SK-N-MC (cell line): ENCODE data around the gene MED27.
"Not testable (repeated sequence)": the region's sequence is repeated elsewhere in the genome, so short reads cannot be mapped to it uniquely, and the experiment has no call there.

Source experiments
- DNase-seq: peaks from one replicate; pipeline ENCODE4 v3.0.0-alpha.2; 2011; ENCODE audit warnings: low read depth, low spot score
- H3K27ac ChIP-seq: fragments of 200-600 bp; sonication (generic); 2 replicates; pipeline ENCODE4 v1.5.1; 2016; ENCODE audit warnings: mixed run types
- H3K36me3 ChIP-seq: fragments of 200-600 bp; sonication (generic); 2 replicates; pipeline ENCODE4 v1.6.1; 2017; ENCODE audit warnings: antibody characterized with exemption, low read length, mixed read lengths; ENCODE audit not compliant: insufficient read depth
- H3K4me3 ChIP-seq: fragments of 200-600 bp; sonication (generic); 2 replicates; pipeline ENCODE4 v1.5.1; 2016
- H3K9ac ChIP-seq: fragments of 200-600 bp; sonication (generic); 2 replicates; pipeline ENCODE4 v1.8.0; 2017; ENCODE audit warnings: mixed run types, mixed read lengths; ENCODE audit not compliant: insufficient read length
- H3K9me3 ChIP-seq: fragments of 200-600 bp; sonication (generic); 2 replicates; pipeline ENCODE4 v1.6.1; 2017; ENCODE audit warnings: low read depth, mild to moderate bottlenecking, antibody characterized with exemption, low read length, moderate library complexity, mixed read lengths
- EZH2 ChIP-seq: fragments of 200-600 bp; sonication (generic); IDR thresholded peaks from one replicate; pipeline ENCODE4 v1.6.1; 2017; ENCODE audit warnings: antibody characterized with exemption
- FOXP2 ChIP-seq: optimal IDR thresholded peaks from 2 replicates; pipeline ENCODE3; 2011; ENCODE audit warnings: mild to moderate bottlenecking, moderate library complexity; ENCODE audit not compliant: insufficient read depth; ENCODE audit errors: extremely low read length, control extremely low read depth
- POLR2AphosphoS5 ChIP-seq: IDR thresholded peaks from 2 replicates; pipeline ENCODE4 v1.6.1; 2012; ENCODE audit warnings: mild to moderate bottlenecking, low read depth, low read length, borderline replicate concordance

Gene MED27

GRCh38 chr9:132066511-132066910, 13.2 kb downstream of the MED27 start:
- no peak for DNase-seq
- H3K27ac ChIP-seq = no peak overlapping the region
- no peaks in the 10 kb centered on the region; the same call in 1 of the 2 replicates for H3K36me3 ChIP-seq
- H3K9ac ChIP-seq = no peak overlapping the region
- no peak overlapping the region for H3K4me3 ChIP-seq
- TF ChIP-seq FOXP2 = no peak
- TF ChIP-seq POLR2AphosphoS5 = no peak
- TF ChIP-seq EZH2 = no peak
- no peaks in the 10 kb centered on the region for H3K9me3 ChIP-seq

DNA sequence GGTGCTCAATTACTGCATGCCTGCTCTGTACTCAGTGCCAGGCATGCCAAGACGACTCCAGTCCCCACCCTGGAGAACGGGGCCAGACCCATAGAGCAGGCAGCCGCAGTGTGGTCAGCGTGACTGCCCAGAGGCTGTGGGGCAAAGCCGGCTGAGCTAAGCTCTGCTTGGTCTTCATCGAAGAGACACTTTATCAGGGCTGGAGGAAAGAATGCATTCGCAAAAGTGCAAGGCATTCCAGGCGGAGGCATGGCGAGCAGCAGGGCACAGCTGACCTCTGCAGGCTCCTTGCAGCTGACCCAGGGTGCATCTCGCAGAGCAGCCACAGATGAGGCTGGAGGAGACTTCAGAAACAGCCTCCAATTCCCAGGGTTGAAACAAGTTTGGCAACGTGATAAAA, 13.6 kb downstream of the MED27 start:
- H3K9ac ChIP-seq = no peak overlapping the region
- DNase-seq = no peak
- no peaks in the 10 kb centered on the region for H3K36me3 ChIP-seq
- H3K9me3 ChIP-seq = no peaks in the 10 kb centered on the region
- no peak overlapping the region for H3K4me3 ChIP-seq
- H3K27ac ChIP-seq = no peak overlapping the region
- no peak for TF ChIP-seq EZH2
- no peak for TF ChIP-seq POLR2AphosphoS5
- TF ChIP-seq FOXP2 = no peak

DNA sequence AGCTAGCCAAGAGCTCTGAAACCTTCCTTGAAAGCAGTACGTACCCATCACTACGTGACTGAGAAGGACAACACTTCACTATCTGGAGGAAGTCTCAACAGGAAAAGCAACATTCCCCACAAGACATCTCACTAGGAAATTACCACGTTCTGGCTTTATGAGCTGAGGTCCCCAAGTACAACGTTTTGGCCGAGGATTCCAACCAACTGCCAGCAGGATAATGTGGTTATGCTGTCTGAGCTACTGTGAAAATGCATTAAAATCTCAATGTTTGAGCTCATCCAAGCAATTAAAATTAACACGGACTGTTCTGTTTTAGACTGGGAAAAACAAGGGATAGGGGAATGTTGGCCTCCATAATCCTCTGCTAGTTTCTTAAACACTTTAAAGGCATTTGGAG, 16.4 kb downstream of the MED27 start:
- H3K36me3 ChIP-seq = peaks cover 3% of the 10 kb centered on the region; the same call in 1 of the 2 replicates
- H3K9me3 ChIP-seq = no peaks in the 10 kb centered on the region
- H3K4me3 ChIP-seq = no peak overlapping the region
- DNase-seq = no peak
- no peak overlapping the region for H3K27ac ChIP-seq
- no peak for TF ChIP-seq POLR2AphosphoS5
- no peak for TF ChIP-seq FOXP2
- TF ChIP-seq EZH2 = no peak
- H3K9ac ChIP-seq = no peak overlapping the region

DNA sequence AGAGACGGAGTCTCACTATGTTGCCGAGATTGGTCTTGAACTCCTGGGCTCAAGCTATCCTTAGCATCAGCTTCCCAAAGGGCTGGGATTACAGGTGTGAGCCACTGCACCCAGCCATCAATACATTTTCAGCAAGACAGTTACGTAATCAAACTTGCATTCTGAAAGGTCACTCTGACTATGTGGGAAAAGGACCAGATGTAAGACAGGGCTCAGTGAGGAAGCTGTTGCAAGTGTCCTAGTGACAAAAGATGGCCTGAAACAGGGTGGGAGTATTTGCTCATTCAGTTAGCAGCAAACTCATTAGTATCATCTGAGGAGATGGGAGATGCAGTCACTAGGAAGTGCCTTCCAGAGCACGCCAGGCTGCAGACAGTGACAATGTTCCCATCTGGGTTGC, 16.9 kb downstream of the MED27 start:
- DNase-seq = no peak
- Histone ChIP-seq H3K4me3 (no peak overlapping the region), H3K36me3 (peaks cover 3% of the 10 kb centered on the region; the same call in 1 of the 2 replicates), H3K9me3 (no peaks in the 10 kb centered on the region), H3K9ac (no peak overlapping the region), H3K27ac (no peak overlapping the region)
- no peak for TF ChIP-seq EZH2
- no peak for TF ChIP-seq FOXP2
- TF ChIP-seq POLR2AphosphoS5 = no peak

- Histone ChIP-seq H3K9ac (no peak overlapping the region), H3K9me3 (no peaks in the 10 kb centered on the region), H3K36me3 (peaks cover 3% of the 10 kb centered on the region; the same call in 1 of the 2 replicates), H3K27ac (no peak overlapping the region), H3K4me3 (no peak overlapping the region)
- DNase-seq = no peak
- TF ChIP-seq POLR2AphosphoS5 = no peak
- TF ChIP-seq EZH2 = no peak
These were observed 18.1 kb downstream of the MED27 start for GRCh38 chr9:132061526-132061925.

GRCh38 chr9:132059361-132059760, 20.3 kb downstream of the MED27 start:
- no peak for DNase-seq
- H3K9me3 ChIP-seq = no peaks in the 10 kb centered on the region
- peaks cover 3% of the 10 kb centered on the region; the same call in 1 of the 2 replicates for H3K36me3 ChIP-seq
- TF ChIP-seq POLR2AphosphoS5 (no peak), EZH2 (no peak), FOXP2 (no peak)
- no peak overlapping the region for H3K9ac ChIP-seq
- H3K4me3 ChIP-seq = no peak overlapping the region
- no peak overlapping the region for H3K27ac ChIP-seq

GRCh38 chr9:132058226-132058625, 21.4 kb downstream of the MED27 start:
- H3K9me3 ChIP-seq, H3K9ac ChIP-seq, H3K27ac ChIP-seq, H3K4me3 ChIP-seq, DNase-seq, H3K36me3 ChIP-seq: not testable (repeated sequence)

DNA sequence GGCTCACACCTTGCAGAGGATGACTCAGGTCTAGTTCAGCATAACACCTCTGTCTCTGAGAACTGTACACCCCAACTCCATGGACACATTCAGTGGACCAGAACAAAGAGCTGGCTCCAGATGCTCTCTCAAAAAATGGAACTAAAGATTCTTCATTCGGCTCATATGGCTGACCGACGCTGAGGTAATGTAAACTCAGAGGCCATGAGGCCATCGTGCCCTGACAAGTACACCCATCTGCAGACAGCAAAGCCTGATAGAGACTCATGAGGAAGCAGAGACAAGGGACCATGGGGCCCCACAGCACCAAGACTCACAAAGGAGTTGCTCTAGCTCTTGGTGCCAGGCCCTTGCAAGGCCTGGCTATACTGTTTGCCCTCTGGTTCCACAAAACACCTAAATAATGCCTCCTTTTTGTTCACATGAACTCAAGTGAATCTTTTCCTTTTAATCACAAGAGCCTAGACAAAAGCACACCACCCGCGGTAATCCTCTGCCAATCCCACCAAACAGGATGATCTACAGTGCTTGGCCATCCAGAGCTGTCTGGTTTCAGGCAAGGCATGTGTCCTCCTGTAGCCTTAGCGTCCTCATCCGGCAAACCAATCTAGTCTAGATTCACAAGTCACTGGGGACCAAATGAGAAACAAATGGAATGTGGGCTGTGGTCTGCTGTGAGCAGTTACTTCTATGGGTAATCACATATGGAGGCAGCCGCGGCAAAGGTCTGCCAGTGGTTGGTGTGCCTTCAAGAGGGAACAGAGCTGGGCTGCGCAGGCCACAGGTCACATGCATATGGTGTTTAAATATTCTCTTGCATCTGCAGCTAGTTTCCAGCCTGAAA, 22.7 kb downstream of the MED27 start:
- H3K36me3 ChIP-seq = peaks cover 3% of the 10 kb centered on the region; the same call in 1 of the 2 replicates
- no peak for DNase-seq
- no peak overlapping the region for H3K4me3 ChIP-seq

GRCh38 chr9:132055756-132056155, 23.9 kb downstream of the MED27 start:
- TF ChIP-seq POLR2AphosphoS5 (no peak), EZH2 (no peak), FOXP2 (no peak)
- no peak overlapping the region for H3K27ac ChIP-seq
- H3K9me3 ChIP-seq = no peaks in the 10 kb centered on the region
- peaks cover 3% of the 10 kb centered on the region; the same call in 1 of the 2 replicates for H3K36me3 ChIP-seq
- DNase-seq = no peak
- H3K9ac ChIP-seq = no peak overlapping the region
- H3K4me3 ChIP-seq = no peak overlapping the region

More for the DNA sequence above, 22.7 kb downstream of the MED27 start:
- Histone ChIP-seq H3K9ac (no peak overlapping the region), H3K9me3 (no peaks in the 10 kb centered on the region), H3K27ac (no peak overlapping the region)
- TF ChIP-seq FOXP2 (no peak), EZH2 (no peak), POLR2AphosphoS5 (no peak)

GRCh38 chr9:132054024-132054423, 25.6 kb downstream of the MED27 start:
- H3K9ac ChIP-seq = no peak overlapping the region
- TF ChIP-seq POLR2AphosphoS5 (no peak), FOXP2 (no peak), EZH2 (no peak)
- no peak overlapping the region for H3K27ac ChIP-seq
- no peak for DNase-seq
- no peak overlapping the region for H3K4me3 ChIP-seq
- no peaks in the 10 kb centered on the region for H3K36me3 ChIP-seq
- H3K9me3 ChIP-seq = no peaks in the 10 kb centered on the region
